Epithelial cell of alveolus of lung (primary cell): ENCODE results near the gene SCYL1. TPM values are rescaled to one million over a fixed set of nuclear protein-coding genes. Genes with fewer than 3 reads are reported as not detected.

ENCODE experiments used
- total RNA-seq: library from RNA; depleted of rRNA; stranded (reverse); fragments of >200 nt; gene quantifications from 2 replicates; pipeline ENCODE4 v1.2.1, GENCODE V29; 2015

The SCYL1 gene
- 95.7 and 136 TPM in 2 replicates for total RNA-seq

DNA sequence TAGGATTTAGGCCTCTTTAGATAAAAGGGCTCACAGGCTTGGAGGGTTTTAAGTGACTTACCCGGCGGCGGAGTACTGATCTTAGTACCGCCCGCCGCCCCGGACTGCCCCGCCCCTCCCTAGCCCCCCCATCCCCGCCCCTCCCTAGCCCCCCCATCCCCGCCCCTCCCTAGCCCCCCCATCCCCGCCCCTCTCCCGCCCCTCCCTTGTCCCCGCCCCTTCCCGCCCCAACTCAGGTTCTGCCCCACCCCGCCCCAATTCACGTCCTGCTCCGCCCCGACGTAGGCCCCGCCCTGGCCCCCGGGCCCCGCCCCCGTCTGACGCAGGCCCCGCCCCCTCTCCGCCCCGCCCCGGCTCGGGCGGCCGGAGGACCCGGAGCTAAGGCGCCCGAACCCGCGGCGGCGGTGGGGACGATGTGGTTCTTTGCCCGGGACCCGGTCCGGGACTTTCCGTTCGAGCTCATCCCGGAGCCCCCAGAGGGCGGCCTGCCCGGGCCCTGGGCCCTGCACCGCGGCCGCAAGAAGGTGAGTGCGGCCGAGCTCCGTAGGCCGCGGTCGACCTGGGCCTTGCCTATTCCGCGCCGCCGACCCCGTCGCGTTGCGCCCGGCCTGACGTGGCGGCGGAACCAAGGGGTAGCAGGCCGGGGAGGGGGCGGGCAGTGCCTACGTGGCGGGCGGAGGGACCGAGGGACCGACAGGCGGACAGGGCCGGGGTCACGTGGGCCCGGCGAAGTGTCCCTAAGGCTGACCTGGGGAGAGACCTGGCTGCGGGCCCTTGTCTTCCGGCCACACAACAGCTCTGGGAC lies at the start of gene SCYL1:
Gene SCYL1 (plus strand): TSS at position 343 of the 805 bp plus-strand sequence. CDS start 71 bp downstream, at position 414.

DNA sequence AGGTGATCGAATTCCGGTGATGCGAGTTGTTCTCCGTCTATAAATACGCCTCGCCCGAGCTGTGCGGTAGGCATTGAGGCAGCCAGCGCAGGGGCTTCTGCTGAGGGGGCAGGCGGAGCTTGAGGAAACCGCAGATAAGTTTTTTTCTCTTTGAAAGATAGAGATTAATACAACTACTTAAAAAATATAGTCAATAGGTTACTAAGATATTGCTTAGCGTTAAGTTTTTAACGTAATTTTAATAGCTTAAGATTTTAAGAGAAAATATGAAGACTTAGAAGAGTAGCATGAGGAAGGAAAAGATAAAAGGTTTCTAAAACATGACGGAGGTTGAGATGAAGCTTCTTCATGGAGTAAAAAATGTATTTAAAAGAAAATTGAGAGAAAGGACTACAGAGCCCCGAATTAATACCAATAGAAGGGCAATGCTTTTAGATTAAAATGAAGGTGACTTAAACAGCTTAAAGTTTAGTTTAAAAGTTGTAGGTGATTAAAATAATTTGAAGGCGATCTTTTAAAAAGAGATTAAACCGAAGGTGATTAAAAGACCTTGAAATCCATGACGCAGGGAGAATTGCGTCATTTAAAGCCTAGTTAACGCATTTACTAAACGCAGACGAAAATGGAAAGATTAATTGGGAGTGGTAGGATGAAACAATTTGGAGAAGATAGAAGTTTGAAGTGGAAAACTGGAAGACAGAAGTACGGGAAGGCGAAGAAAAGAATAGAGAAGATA lies 25.7 kb upstream of the SCYL1 start, which contains the start of gene MALAT1:
Gene MALAT1 (plus strand): TSS at position 69 of the 736 bp plus-strand sequence.

DNA sequence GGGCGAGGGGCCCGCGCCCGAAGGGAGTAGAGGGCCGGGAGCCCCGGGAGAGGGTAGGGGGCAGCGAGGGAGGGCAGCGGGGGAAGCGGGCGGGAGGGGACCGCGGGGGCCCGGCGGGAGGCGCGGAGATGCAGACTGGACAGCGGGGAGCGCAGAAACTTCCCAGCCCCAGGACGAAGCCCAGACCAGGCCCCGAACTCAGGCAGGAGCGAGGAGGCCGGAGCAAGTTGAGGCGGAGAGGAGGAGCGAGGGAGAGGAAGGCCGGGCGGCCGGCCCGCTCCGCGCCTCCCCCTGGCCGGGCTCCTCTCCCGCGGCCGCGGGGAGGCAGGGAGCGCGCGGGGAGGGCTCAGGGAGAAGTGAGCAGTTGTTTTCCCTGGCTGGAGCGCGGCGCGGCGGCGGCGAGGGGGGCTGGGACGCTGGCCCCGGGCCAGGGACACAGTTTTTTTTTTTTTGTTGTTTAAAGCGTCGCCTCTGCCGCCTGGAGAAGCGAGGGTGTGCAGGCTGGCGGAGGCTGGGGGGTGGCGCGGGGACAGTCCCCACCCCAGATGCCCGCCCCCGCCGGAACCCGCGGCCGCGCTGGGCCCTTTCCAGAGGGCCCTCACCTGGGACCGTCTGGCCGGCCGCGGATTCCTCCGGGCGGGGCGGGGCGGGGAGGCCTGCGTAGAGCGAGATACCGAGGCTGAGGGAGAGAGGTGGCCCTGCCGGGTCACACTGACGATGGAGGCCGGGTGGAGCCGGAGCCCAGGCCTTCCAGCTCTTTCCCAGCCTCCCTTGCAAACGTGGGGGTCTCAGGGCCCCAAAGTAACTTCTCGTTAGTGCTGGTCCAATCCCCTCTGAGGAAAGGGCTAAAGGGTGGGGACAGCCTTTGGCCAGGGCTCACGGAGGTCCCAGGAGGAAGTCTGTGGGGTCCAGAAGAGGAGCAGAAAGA lies 33.4 kb downstream of the SCYL1 start, which contains the start of gene LTBP3:
Gene LTBP3 (minus strand): TSS at position 358 of the 928 bp plus-strand sequence. CDS start 400 bp downstream, outside the sequence.

DNA sequence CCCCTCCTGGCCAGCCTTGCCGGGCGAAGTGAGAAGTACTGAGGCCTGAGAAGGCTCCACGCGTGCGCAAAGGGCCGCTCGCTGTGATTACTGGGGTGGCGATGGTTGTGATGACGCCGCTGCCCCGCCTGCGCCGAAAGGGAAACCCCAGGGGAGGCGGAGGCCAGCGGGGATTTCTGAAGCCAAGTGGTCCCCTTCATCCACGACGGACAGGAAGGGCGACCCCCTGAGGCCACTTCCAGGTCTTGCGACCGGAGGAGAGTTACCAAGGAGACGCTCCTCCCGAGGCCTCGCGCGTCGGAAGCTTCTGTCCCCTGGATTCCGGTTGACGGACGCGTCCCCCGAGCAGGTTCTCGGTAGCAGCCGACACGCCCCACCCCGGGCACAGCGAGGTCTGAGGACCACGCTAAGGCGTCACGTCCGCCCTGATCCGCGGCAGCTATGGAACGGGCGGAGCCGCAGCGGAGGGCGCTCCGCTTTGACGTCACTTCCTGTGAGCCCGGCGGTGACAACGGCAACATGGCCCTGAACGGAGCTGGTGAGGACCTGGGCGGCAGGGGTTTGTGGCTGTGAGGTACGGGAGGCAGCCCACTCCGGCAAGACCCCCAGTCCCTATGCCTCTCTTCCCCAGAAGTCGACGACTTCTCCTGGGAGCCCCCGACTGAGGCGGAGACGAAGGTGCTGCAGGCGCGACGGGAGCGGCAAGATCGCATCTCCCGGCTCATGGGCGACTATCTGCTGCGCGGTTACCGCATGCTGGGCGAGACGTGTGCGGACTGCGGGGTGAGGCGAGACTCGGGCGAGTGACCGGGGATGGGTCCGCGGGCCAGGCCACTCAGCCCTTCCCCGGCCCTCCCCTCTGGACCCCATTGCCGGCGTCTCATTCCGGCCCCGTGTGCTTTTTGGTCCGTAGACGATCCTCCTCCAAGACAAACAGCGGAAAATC lies 45.4 kb downstream of the SCYL1 start, which contains the start of gene ZNRD2:
Gene ZNRD2 (plus strand): TSS at position 505 of the 946 bp plus-strand sequence. CDS start 15 bp downstream, at position 520.

DNA sequence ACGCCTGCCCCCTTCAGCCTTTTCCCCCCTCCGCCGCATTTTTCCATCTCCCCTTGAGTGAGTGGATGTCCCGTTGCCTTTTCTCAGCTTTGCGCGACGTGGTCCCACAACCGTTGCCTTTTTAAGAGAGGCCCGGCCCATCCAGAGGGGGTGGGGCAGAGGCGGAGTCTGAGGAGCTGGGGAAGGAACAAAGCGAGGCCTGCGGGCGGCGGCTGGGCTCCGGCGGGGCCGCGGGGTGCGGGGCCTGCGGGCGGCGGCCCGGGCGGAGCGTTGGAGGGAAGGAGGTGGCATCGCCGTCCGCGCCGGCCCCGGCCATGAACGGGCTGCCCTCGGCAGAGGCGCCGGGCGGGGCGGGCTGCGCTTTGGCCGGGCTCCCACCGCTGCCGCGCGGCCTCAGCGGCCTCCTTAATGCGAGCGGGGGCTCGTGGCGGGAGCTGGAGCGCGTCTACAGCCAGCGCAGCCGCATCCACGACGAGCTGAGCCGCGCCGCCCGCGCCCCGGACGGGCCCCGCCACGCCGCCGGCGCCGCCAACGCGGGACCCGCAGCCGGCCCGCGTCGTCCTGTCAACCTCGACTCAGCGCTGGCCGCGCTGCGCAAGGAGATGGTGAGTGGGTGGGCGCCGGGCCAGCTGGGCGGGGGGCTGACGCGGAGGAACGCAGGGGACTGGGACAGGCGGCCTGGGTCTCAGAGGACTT lies 47.6 kb downstream of the SCYL1 start, which contains the start of gene FAM89B:
Gene FAM89B (plus strand): TSS at position 183 of the 696 bp plus-strand sequence. CDS start 132 bp downstream, at position 315.

DNA sequence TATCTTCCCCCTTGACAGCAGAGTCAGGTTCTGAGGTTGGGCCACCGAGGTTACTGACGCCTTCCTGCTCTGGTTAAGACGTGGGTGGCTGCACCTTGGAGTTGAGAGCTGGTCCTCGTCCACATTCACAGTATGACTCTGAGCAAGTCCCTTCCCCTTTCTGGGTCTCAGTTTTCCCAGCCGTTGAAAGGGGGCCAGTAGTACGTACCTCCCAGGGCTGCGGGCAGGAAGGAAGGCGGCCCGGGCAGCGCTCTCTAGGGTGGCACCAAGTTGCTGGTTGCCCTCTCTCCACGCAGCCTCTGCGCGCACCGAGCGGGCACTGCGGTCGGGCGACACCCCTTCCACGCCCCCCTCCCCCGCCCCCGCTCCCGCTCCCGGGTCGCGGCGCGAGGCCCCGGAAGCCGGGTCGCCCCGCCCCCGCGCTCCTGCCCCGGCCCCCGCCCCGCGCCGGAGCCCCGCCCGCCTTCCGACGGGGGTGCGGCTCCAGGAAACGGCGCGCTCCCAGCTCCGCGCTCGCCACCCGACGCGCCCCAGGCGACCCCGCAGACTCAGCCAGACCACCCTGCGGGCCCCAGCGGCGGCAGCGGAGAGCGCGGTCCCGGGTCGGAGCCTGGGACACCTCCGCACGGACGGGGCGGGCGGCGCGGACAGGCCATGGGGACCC lies 50.8 kb downstream of the SCYL1 start, which contains the start of gene EHBP1L1:
Gene EHBP1L1 (plus strand): TSS at position 486 of the 664 bp plus-strand sequence. CDS start 250 bp downstream, outside the sequence.

Other genes starting within 250 kb of the SCYL1 start
- 20.4 and 29.7 TPM in 2 replicates for gene CDC42EP2, start 210.2 kb upstream of the SCYL1 start, total RNA-seq
- gene DPF2, start 191.2 kb upstream of the SCYL1 start, total RNA-seq = 38.0 and 62.0 TPM in 2 replicates
- gene TIGD3, start 170.3 kb upstream of the SCYL1 start, total RNA-seq = 0.88 TPM in 1 of 2 replicates, not detected in the other
- 0.65 and 1.4 TPM in 2 replicates for gene SLC25A45, start 142.4 kb upstream of the SCYL1 start, total RNA-seq
- gene FRMD8, start 138.4 kb upstream of the SCYL1 start, total RNA-seq = 22.4 and 39.4 TPM in 2 replicates
- 5.8 and 26.1 TPM in 2 replicates for gene NEAT1, start 102.3 kb upstream of the SCYL1 start, total RNA-seq
- 573 and 3,528 TPM in 2 replicates for gene MALAT1, start 26.0 kb upstream of the SCYL1 start, total RNA-seq
- 104 and 180 TPM in 2 replicates for gene LTBP3, start 33.3 kb downstream of the SCYL1 start, total RNA-seq
- gene ZNRD2, start 45.4 kb downstream of the SCYL1 start, total RNA-seq = 55.3 and 100 TPM in 2 replicates
- gene FAM89B, start 47.5 kb downstream of the SCYL1 start, total RNA-seq = 31.1 and 32.2 TPM in 2 replicates
- 11.1 and 59.0 TPM in 2 replicates for gene EHBP1L1, start 51.0 kb downstream of the SCYL1 start, total RNA-seq
- 0.16 TPM in 1 of 2 replicates, not detected in the other for gene KCNK7, start 70.7 kb downstream of the SCYL1 start, total RNA-seq
- 27.1 and 34.6 TPM in 2 replicates for gene MAP3K11, start 89.1 kb downstream of the SCYL1 start, total RNA-seq
- 27.9 and 32.7 TPM in 2 replicates for gene PCNX3, start 90.7 kb downstream of the SCYL1 start, total RNA-seq
- gene SIPA1, start 113.0 kb downstream of the SCYL1 start, total RNA-seq = 25.4 and 39.4 TPM in 2 replicates
- gene RELA, start 137.8 kb downstream of the SCYL1 start, total RNA-seq = 52.4 and 59.5 TPM in 2 replicates
- gene KAT5, start 187.2 kb downstream of the SCYL1 start, total RNA-seq = 39.3 and 44.3 TPM in 2 replicates
- gene RNASEH2C, start 195.7 kb downstream of the SCYL1 start, total RNA-seq = 68.1 and 98.2 TPM in 2 replicates